Karpas-422 (cell line): ENCODE data around the gene CLDN1. TPM values are rescaled to one million over a fixed set of nuclear protein-coding genes. Genes with fewer than 3 reads are reported as not detected.

ENCODE experiments used
- DNase-seq: peaks from one replicate; pipeline ENCODE4 v3.0.0-alpha.2; 2015
- H2AFZ ChIP-seq: fragments of 200-600 bp; sonication (generic); 2 replicates; pipeline ENCODE4 v1.6.1; 2014; ENCODE audit warnings: antibody characterized with exemption, low read length, mixed read lengths
- H3K27ac ChIP-seq: fragments of 200-600 bp; sonication (generic); 2 replicates; pipeline ENCODE4 v1.5.1; 2014; ENCODE audit warnings: mild to moderate bottlenecking, low read length, moderate library complexity
- H3K27me3 ChIP-seq: fragments of 200-600 bp; sonication (generic); 2 replicates; pipeline ENCODE4 v1.6.1; 2014; ENCODE audit warnings: low read length, mixed read lengths
- H3K36me3 ChIP-seq: fragments of 200-600 bp; sonication (generic); 2 replicates; pipeline ENCODE4 v1.6.1; 2014; ENCODE audit warnings: low read length, mixed read lengths; ENCODE audit not compliant: insufficient read depth
- H3K4me1 ChIP-seq: fragments of 200-600 bp; sonication (generic); 2 replicates; pipeline ENCODE4 v1.6.1; 2014; ENCODE audit warnings: mild to moderate bottlenecking, low read length, mixed read lengths
- H3K4me2 ChIP-seq: fragments of 200-600 bp; sonication (generic); 2 replicates; pipeline ENCODE4 v1.6.1; 2014; ENCODE audit warnings: low read length, low read depth, mild to moderate bottlenecking; ENCODE audit not compliant: poor library complexity, severe bottlenecking
- H3K4me3 ChIP-seq: fragments of 200-600 bp; sonication (generic); 2 replicates; pipeline ENCODE4 v1.5.1; 2014; ENCODE audit warnings: mild to moderate bottlenecking, antibody characterized with exemption, low read length, mixed read lengths
- H3K79me2 ChIP-seq: fragments of 200-600 bp; sonication (generic); 2 replicates; pipeline ENCODE4 v1.6.1; 2014; ENCODE audit warnings: mild to moderate bottlenecking, low read length, mixed read lengths
- H3K9ac ChIP-seq: fragments of 200-600 bp; sonication (generic); 2 replicates; pipeline ENCODE4 v1.6.0; 2014; ENCODE audit warnings: low read length
- H3K9me2 ChIP-seq: fragments of 200-600 bp; sonication (generic), shearing (Covaris generic); replicated peaks from 2 replicates; pipeline ENCODE4 v1.6.0; 2014; ENCODE audit warnings: mild to moderate bottlenecking, low read length, moderate library complexity; ENCODE audit not compliant: insufficient read depth
- H3K9me3 ChIP-seq: fragments of 300-700, 200-600 bp; sonication (generic); 2 replicates; pipeline ENCODE4 v1.6.1; 2014; ENCODE audit warnings: low read length, mixed read lengths
- H4K20me1 ChIP-seq: fragments of 200-600 bp; sonication (generic); 2 replicates; pipeline ENCODE4 v1.6.1; 2014; ENCODE audit warnings: mild to moderate bottlenecking, antibody characterized with exemption, low read length, low read depth; ENCODE audit not compliant: insufficient read depth
- total RNA-seq: library from RNA; depleted of rRNA; stranded (reverse); fragments of >200 nt; shearing (Covaris generic); gene quantifications from 2 replicates; pipeline ENCODE4 v1.2.3, GENCODE V29; 2014; ENCODE audit warnings: low replicate concordance

The CLDN1 gene
- total RNA-seq, 1 experiment from 2014 or later = not detected

DNA sequence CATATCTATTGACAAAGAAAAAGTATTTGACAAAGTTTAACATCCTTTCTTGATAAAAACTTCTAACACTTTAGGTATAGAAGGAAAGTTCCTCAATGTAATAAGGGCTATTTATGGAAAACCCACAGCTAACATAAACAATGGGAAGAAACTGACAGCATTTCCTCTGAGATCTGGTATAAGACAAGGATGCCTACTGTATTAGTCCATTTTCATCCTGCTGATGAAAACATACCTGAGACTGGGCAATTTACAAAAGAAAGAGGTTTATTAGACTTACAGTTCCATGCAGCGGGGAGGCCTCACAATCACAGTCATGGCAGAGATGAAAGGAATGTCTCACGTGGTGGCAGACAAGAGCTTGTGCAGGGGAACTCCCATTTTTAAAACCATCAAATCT lies 17.8 kb upstream of the CLDN1 start:
- Histone ChIP-seq H4K20me1 (no peaks in the 10 kb centered on the region), H3K4me1 (no peaks in the 10 kb centered on the region), H3K79me2 (no peaks in the 10 kb centered on the region), H3K27ac (no peak overlapping the region), H3K4me2 (no peak overlapping the region), H3K4me3 (no peak overlapping the region), H3K9me2 (no peaks in the 10 kb centered on the region), H3K9me3 (peaks cover 5% of the 10 kb centered on the region; the same call in 1 of the 2 replicates), H3K27me3 (no peaks in the 10 kb centered on the region), H3K9ac (no peak overlapping the region), H2AFZ (no peak overlapping the region), H3K36me3 (no peaks in the 10 kb centered on the region)
- no peak for DNase-seq

DNA sequence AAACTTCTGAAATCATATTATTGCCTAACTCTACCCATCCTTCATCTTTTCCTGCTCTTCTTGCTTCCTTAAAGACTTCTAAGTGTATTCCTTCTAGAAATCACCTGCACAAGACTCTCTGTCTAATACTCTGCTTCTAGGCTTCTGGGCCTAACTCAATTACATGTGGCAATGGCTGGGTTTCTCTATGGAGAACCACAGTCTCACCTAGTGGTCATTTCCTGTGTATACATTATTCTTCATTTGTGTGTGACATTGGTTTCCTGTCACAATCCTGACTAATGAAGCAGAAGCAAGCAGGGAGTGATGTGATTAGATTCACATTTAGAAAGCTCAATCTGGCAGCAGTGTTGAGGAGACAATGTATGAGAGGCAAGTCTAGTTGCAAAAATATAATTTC lies 16.9 kb upstream of the CLDN1 start:
- no peak for DNase-seq
- Histone ChIP-seq H3K27me3 (no peaks in the 10 kb centered on the region), H2AFZ (no peak overlapping the region)

GRCh38 chr3:190338717-190339116 lies 16.5 kb upstream of the CLDN1 start:
- Histone ChIP-seq H3K79me2 (no peaks in the 10 kb centered on the region), H3K9ac (no peak overlapping the region)

More for the DNA sequence above, 16.9 kb upstream of the CLDN1 start:
- Histone ChIP-seq H3K9me3 (peaks cover 5% of the 10 kb centered on the region; the same call in 1 of the 2 replicates), H3K9ac (no peak overlapping the region), H4K20me1 (no peaks in the 10 kb centered on the region), H3K79me2 (no peaks in the 10 kb centered on the region), H3K4me3 (no peak overlapping the region), H3K36me3 (no peaks in the 10 kb centered on the region), H3K4me1 (no peaks in the 10 kb centered on the region), H3K9me2 (no peaks in the 10 kb centered on the region), H3K4me2 (no peak overlapping the region), H3K27ac (no peak overlapping the region)

GRCh38 chr3:190337301-190337700 lies 15.1 kb upstream of the CLDN1 start:
- H3K79me2 ChIP-seq = no peaks in the 10 kb centered on the region
- H4K20me1 ChIP-seq = no peaks in the 10 kb centered on the region

More at GRCh38 chr3:190338717-190339116, 16.5 kb upstream of the CLDN1 start:
- Histone ChIP-seq H3K4me3 (no peak overlapping the region), H4K20me1 (no peaks in the 10 kb centered on the region), H3K9me2 (no peaks in the 10 kb centered on the region), H2AFZ (no peak overlapping the region), H3K4me1 (no peaks in the 10 kb centered on the region), H3K27ac (no peak overlapping the region), H3K27me3 (no peaks in the 10 kb centered on the region), H3K36me3 (no peaks in the 10 kb centered on the region), H3K4me2 (no peak overlapping the region), H3K9me3 (peaks cover 5% of the 10 kb centered on the region; the same call in 1 of the 2 replicates)
- no peak for DNase-seq

DNA sequence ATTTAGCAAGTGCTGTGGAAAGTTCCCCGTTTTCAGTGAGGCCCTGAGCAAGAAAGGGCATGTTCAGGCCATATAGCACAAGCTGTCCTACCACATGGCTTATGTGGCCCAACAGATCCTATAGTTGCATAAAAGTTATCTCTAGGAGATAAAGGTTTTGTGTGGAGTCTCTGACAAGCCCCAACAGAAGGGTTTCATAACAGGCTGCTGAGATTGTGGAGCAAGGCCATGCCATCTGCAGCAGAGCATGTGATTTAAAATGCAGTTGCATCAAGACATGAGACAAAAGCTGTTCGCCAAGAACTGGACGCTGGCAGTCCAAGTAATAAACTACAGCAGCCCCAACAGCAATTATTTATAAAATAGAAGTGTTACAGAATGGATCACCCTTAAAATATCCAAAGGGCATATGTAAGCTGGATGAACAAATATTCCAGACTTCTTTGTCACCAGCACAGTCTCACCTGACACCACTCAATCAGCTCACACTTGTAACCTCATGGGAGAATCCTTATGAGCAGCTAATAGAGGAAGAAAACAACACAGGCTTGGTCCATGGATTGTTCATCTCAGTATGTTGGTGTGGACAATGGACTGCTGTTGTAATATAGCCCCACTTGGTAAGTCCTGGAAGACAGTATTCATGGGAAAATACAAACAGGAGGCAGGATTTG lies 14.4 kb upstream of the CLDN1 start:
- H3K27me3 ChIP-seq = no peaks in the 10 kb centered on the region
- H3K4me3 ChIP-seq = no peak overlapping the region
- no peak overlapping the region for H3K9ac ChIP-seq
- H3K36me3 ChIP-seq = no peaks in the 10 kb centered on the region
- no peak for DNase-seq
- H3K9me3 ChIP-seq = peaks cover 5% of the 10 kb centered on the region; the same call in 1 of the 2 replicates
- H3K9me2 ChIP-seq = no peaks in the 10 kb centered on the region
- H4K20me1 ChIP-seq = no peaks in the 10 kb centered on the region
- H3K79me2 ChIP-seq = no peaks in the 10 kb centered on the region
- H2AFZ ChIP-seq = no peak overlapping the region
- H3K4me1 ChIP-seq = no peaks in the 10 kb centered on the region
- no peak overlapping the region for H3K27ac ChIP-seq
- no peak overlapping the region for H3K4me2 ChIP-seq

More at GRCh38 chr3:190337301-190337700, 15.1 kb upstream of the CLDN1 start:
- no peak overlapping the region for H2AFZ ChIP-seq
- no peaks in the 10 kb centered on the region for H3K27me3 ChIP-seq
- no peak overlapping the region for H3K4me3 ChIP-seq
- H3K9ac ChIP-seq = no peak overlapping the region
- no peaks in the 10 kb centered on the region for H3K36me3 ChIP-seq
- H3K4me2 ChIP-seq = no peak overlapping the region
- H3K9me2 ChIP-seq = no peaks in the 10 kb centered on the region
- H3K9me3 ChIP-seq = peaks cover 5% of the 10 kb centered on the region; the same call in 1 of the 2 replicates
- DNase-seq = no peak
- H3K27ac ChIP-seq = no peak overlapping the region
- H3K4me1 ChIP-seq = no peaks in the 10 kb centered on the region

DNA sequence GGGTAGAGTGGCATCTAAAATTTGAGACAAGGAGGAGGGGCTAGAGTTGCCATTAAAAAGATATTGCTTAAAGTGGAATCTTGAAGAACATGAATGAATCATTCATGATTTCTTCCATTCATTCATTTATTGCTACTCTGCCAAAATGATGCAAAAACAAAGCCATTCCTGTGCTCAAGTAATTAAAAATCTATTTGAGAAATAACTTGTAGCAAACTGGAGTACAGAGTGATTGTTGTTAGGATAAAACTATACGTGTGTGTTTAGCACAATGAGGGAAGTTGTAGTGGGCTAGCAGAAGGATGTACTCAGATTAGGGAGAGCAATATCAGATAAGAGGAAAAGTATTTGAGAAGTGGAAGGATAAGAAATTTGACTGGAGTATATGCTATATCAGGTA lies 11.7 kb upstream of the CLDN1 start:
- Histone ChIP-seq H3K4me3 (no peak overlapping the region), H3K9me3 (peaks cover 5% of the 10 kb centered on the region; the same call in 1 of the 2 replicates), H3K4me2 (no peak overlapping the region), H3K36me3 (no peaks in the 10 kb centered on the region), H3K9ac (no peak overlapping the region), H3K27me3 (no peaks in the 10 kb centered on the region), H3K4me1 (no peaks in the 10 kb centered on the region), H2AFZ (no peak overlapping the region), H3K9me2 (no peaks in the 10 kb centered on the region), H4K20me1 (no peaks in the 10 kb centered on the region), H3K79me2 (no peaks in the 10 kb centered on the region), H3K27ac (no peak overlapping the region)
- DNase-seq = no peak

- Histone ChIP-seq H3K79me2 (no peaks in the 10 kb centered on the region), H3K9me2 (no peaks in the 10 kb centered on the region), H2AFZ (no peak overlapping the region), H3K36me3 (no peaks in the 10 kb centered on the region), H3K4me1 (no peaks in the 10 kb centered on the region), H3K9me3 (no peaks in the 10 kb centered on the region), H3K4me2 (no peak overlapping the region), H3K27ac (no peak overlapping the region), H3K4me3 (no peak overlapping the region), H4K20me1 (no peaks in the 10 kb centered on the region), H3K9ac (no peak overlapping the region), H3K27me3 (no peaks in the 10 kb centered on the region)
- DNase-seq = no peak
Observed at GRCh38 chr3:190330936-190331734, 8.9 kb upstream of the CLDN1 start.

- no peaks in the 10 kb centered on the region for H3K79me2 ChIP-seq
- H3K9me3 ChIP-seq = no peaks in the 10 kb centered on the region; the same call in 1 of the 2 replicates
- no peak overlapping the region for H2AFZ ChIP-seq
- H3K27me3 ChIP-seq = no peaks in the 10 kb centered on the region
- no peak overlapping the region for H3K4me2 ChIP-seq
- H3K27ac ChIP-seq = no peak overlapping the region
- no peaks in the 10 kb centered on the region for H4K20me1 ChIP-seq
- no peaks in the 10 kb centered on the region for H3K9me2 ChIP-seq
- no peak overlapping the region for H3K4me3 ChIP-seq
- H3K9ac ChIP-seq = no peak overlapping the region
- H3K4me1 ChIP-seq = no peaks in the 10 kb centered on the region
- no peaks in the 10 kb centered on the region for H3K36me3 ChIP-seq
- no peak for DNase-seq
Observed at GRCh38 chr3:190326930-190327329, 4.7 kb upstream of the CLDN1 start.
